ENCODE results near the gene IQGAP2. TPM values are rescaled to one million over a fixed set of nuclear protein-coding genes. Genes with fewer than 3 reads are reported as not detected.

IQGAP2 gene
- polyA plus RNA-seq, 1 experiment = 0.63 TPM

DNA sequence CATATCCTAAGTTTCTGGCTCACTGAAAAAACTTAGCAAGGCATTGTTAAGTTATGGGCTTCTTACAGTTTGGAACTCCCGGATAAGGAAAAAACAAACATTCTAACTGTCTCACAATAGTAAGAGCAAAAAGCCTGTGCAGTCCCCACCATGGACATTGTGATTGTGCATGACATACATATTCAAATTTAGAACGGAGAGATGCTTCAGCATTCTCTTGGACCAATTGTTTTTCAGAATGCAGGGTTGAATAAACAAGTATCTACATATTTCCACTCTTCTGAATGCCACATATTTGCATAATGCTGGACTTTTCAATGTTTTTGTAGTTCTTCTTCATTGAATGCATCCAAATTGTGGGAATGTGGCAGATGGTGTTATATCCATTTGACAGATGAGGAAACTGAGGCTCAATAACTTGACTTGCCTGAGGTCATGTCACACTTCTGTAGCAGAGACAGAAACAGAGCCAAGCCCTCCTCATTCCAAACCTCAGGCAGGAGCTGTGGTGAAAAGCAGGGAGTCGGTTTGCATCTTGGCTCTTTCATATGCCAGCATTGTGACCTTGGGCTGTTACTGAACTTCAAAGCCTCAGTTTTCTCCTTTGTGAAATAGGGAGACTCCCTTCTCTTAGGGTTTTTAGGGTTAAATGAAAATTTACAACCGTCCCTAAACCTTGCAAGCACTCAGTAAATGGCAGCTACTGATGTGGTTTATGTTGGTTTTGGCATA lies 95.1 kb downstream of the IQGAP2 start:
- POLR2A ChIA-PET = no interaction called here
- CTCF ChIA-PET = no interaction called here

DNA sequence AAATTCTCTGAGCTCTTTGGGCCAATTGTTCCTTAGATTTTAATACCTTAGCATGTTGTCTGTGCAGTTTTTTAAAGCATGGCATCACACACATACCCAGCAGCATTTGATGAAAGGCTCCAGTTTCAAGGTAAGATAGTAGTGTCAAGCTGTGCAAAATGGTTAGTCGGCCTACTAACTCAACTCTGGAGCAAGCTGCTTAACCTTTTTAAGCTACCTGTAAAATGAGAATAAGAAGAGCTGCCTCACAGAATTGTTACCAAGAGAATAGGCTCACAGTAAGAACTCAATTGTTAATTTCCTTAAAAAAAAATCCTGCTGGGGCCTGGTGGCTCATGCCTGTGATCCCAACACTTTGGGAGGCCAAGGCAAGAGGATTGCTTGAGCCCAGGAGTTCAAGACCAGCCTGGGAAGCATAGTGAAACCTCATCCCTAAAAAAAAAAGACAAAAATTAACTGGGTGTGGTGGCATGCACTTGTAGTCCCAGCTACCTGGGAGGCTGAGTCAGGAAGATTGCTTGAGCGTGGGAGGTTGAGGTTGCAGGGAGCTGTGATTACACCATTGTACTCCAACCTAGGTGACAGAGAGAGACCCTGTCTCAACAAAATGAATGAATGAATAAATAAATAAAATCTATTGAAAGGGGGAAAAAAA lies 96.5 kb downstream of the IQGAP2 start:
- Histone ChIP-seq H3K27ac (ENCODE audit: low read depth, low read length) (no peak overlapping the region), H3K27me3 (ENCODE audit: control insufficient read depth, insufficient read depth, low read length) (no peaks in the 10 kb centered on the region), H3K4me3 (ENCODE audit: low read depth, low read length) (no peak overlapping the region), H3K9me3 (ENCODE audit: control insufficient read depth, insufficient read depth, low read length) (no peaks in the 10 kb centered on the region)
- POLR2A ChIA-PET = no interaction called here
- no peak for DNase-seq (ENCODE audit: low read depth, low spot score)
- TF ChIP-seq, protein P1, sequence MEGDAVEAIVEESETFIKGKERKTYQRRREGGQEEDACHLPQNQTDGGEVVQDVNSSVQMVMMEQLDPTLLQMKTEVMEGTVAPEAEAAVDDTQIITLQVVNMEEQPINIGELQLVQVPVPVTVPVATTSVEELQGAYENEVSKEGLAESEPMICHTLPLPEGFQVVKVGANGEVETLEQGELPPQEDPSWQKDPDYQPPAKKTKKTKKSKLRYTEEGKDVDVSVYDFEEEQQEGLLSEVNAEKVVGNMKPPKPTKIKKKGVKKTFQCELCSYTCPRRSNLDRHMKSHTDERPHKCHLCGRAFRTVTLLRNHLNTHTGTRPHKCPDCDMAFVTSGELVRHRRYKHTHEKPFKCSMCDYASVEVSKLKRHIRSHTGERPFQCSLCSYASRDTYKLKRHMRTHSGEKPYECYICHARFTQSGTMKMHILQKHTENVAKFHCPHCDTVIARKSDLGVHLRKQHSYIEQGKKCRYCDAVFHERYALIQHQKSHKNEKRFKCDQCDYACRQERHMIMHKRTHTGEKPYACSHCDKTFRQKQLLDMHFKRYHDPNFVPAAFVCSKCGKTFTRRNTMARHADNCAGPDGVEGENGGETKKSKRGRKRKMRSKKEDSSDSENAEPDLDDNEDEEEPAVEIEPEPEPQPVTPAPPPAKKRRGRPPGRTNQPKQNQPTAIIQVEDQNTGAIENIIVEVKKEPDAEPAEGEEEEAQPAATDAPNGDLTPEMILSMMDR (IDR thresholded peaks at IDR 0.05; ENCODE audit: low read depth, low read length) = no peak
- CTCF ChIA-PET = no interaction called here

More for the DNA sequence above, 95.1 kb downstream of the IQGAP2 start:
- H3K9me3 ChIP-seq (ENCODE audit: control insufficient read depth, insufficient read depth, low read length) = no peaks in the 10 kb centered on the region
- H3K4me3 ChIP-seq (ENCODE audit: low read depth, low read length) = no peak overlapping the region
- no peaks in the 10 kb centered on the region for H3K27me3 ChIP-seq (ENCODE audit: control insufficient read depth, insufficient read depth, low read length)
- no peak overlapping the region for H3K27ac ChIP-seq (ENCODE audit: low read depth, low read length)
- TF ChIP-seq, protein P1 (IDR thresholded peaks at IDR 0.05; ENCODE audit: low read depth, low read length) = no peak
- DNase-seq (ENCODE audit: low read depth, low spot score) = no peak

DNA sequence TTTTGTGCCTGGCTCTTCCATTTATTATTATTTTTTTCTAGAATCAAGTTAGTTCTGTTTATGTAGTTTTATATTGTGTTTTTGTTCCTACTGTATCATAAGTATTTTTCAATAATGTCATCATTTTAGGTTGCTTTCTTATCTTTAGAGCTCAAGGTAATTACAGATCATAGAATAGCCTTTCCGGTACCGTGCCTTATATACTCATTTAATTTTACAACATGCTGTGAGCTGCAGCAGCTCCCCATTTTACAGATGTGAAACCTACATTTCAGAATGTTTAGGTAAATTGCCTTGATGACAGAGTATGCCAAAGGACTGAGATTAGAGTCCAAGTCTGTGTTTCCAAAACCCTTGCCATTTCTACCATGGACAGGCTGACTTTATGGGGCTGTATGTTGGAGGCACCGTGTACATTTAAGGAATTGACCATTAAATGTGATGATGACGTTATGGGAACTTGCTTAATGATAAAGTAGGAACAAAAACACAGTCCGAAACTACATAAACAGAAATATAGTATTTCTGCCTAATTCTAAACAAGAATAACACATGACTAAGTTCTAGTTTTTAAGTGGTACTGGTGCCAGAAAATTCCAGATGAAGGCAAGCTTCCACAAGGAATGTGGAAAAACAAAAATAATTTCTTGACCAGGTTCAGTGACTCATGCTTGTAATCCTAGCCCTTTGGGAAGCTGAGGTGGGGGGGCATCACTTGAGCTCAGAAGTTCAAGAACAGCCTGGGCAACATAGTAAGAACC lies 97.7 kb downstream of the IQGAP2 start:
- no peak for DNase-seq (ENCODE audit: low read depth, low spot score)
- POLR2A ChIA-PET = no interaction called here
- TF ChIP-seq, protein P1 (IDR thresholded peaks at IDR 0.05; ENCODE audit: low read depth, low read length) = no peak
- CTCF ChIA-PET = no interaction called here
- Histone ChIP-seq H3K27ac (ENCODE audit: low read depth, low read length) (no peak overlapping the region), H3K27me3 (ENCODE audit: control insufficient read depth, insufficient read depth, low read length) (peaks cover 2% of the 10 kb centered on the region), H3K4me3 (ENCODE audit: low read depth, low read length) (no peak overlapping the region), H3K9me3 (ENCODE audit: control insufficient read depth, insufficient read depth, low read length) (no peaks in the 10 kb centered on the region)

- no peak overlapping the region for H3K4me3 ChIP-seq (ENCODE audit: low read depth, low read length)
- TF ChIP-seq, protein P1 (IDR thresholded peaks at IDR 0.05; ENCODE audit: low read depth, low read length) = no peak
- peaks cover 2% of the 10 kb centered on the region for H3K27me3 ChIP-seq (ENCODE audit: control insufficient read depth, insufficient read depth, low read length)
- ChIA-PET POLR2A (no interaction called here), CTCF (no interaction called here)
- DNase-seq (ENCODE audit: low read depth, low spot score) = no peak
- no peak overlapping the region for H3K27ac ChIP-seq (ENCODE audit: low read depth, low read length)
- no peaks in the 10 kb centered on the region for H3K9me3 ChIP-seq (ENCODE audit: control insufficient read depth, insufficient read depth, low read length)
These were observed 100.8 kb downstream of the IQGAP2 start for GRCh38 chr5:76503929-76504328.
